Breast epithelium (tissue), 4 donors: ENCODE results near the gene ACACB. TPM values are rescaled to one million over a fixed set of nuclear protein-coding genes. Genes with fewer than 3 reads are reported as not detected.

Source experiments
- DNase-seq, 2 donors: peaks; one replicate each; pipeline ENCODE4 v3.0.0-alpha.2; 2019; ENCODE audit warnings: low spot score in 2 of 2
- H3K27ac ChIP-seq, 2 donors: fragments of 200-600 bp; sonication (generic) in 1 of 2; one replicate each; pipeline ENCODE4 v1.5.1; 2016 to 2019; ENCODE audit warnings: mild to moderate bottlenecking in 1 of 2
- H3K27me3 ChIP-seq, 2 donors: fragments of 200-600 bp; sonication (generic) in 1 of 2; one replicate each; pipeline versions ENCODE4 v1.5.1 to v1.6.0; 2017 to 2019; ENCODE audit warnings: control low read depth in 1 of 2, mild to moderate bottlenecking in 1 of 2
- H3K36me3 ChIP-seq: fragments of 200-600 bp; one replicate; pipeline ENCODE4 v1.5.1; 2019
- H3K4me1 ChIP-seq, 2 donors: fragments of 200-600 bp; sonication (generic); one replicate each; pipeline ENCODE4 v1.5.1; 2016 to 2019; ENCODE audit warnings: control low read depth in 1 of 2
- H3K4me3 ChIP-seq, 3 donors: fragments of 200-600 bp; sonication (generic); 1 replicate in 2 of 3; 2 replicates in 1 of 3; pipeline ENCODE4 v1.5.1; 2016 to 2019; ENCODE audit warnings: mild to moderate bottlenecking in 3 of 3, moderate library complexity in 2 of 3
- H3K9me3 ChIP-seq, 2 donors: fragments of 200-600 bp; sonication (generic) in 1 of 2; one replicate each; pipeline ENCODE4 v1.5.1; 2016 to 2019; ENCODE audit warnings: control low read depth in 1 of 2
- CTCF ChIP-seq, 3 donors: fragments of 450-650 bp; IDR thresholded peaks; one replicate each; pipeline ENCODE4 v1.5.1; 2016 to 2017; ENCODE audit warnings: antibody characterized with exemption in 3 of 3, mild to moderate bottlenecking in 3 of 3, moderate library complexity in 3 of 3
- POLR2A ChIP-seq: fragments of 450-650 bp; IDR thresholded peaks from one replicate; pipeline ENCODE4 v1.6.1; 2016; ENCODE audit warnings: antibody characterized with exemption, mild to moderate bottlenecking, moderate library complexity
- POLR2AphosphoS5 ChIP-seq, 3 donors: sonication (generic); formaldehyde crosslinking; IDR thresholded peaks; one replicate each; pipeline ENCODE4 v1.6.1; 2017; ENCODE audit warnings: antibody characterized with exemption in 3 of 3
- intact Hi-C: fragments of 100-400 bp; cut with DNase I; formaldehyde crosslinking; loops from one replicate; pipeline ENCODE4 v1.15.1; 2023; ENCODE audit warnings: low total_unique reads
- total RNA-seq, 3 donors: library from RNA; depleted of rRNA; stranded (reverse); fragments of >200 nt; gene quantifications; one replicate each; pipeline ENCODE4 v1.1.0, GENCODE V29; 2016

The ACACB gene
- total RNA-seq, 3 donors from 2014 or later, result 223 to 957 (median 301) TPM

GRCh38 chr12:109085590-109085989 is 30.8 kb upstream of the ACACB start:
- no peaks in the 10 kb centered on the region for H3K27me3 ChIP-seq
- no peak for DNase-seq
- H3K4me3 ChIP-seq, result no peak overlapping the region
- no peak overlapping the region for H3K27ac ChIP-seq
- intact Hi-C loops, result no loop called here
- no peaks in the 10 kb centered on the region for H3K36me3 ChIP-seq
- no peak for TF ChIP-seq POLR2AphosphoS5 (IDR thresholded peaks at IDR 0.05)
- TF ChIP-seq CTCF (IDR thresholded peaks at IDR 0.05), result no peak
- no peak for TF ChIP-seq POLR2A
- no peaks in the 10 kb centered on the region for H3K9me3 ChIP-seq
- H3K4me1 ChIP-seq, result no peaks in the 10 kb centered on the region

GRCh38 chr12:109087250-109087649 is 29.1 kb upstream of the ACACB start:
- H3K9me3 ChIP-seq, result no peaks in the 10 kb centered on the region
- no peaks in the 10 kb centered on the region for H3K36me3 ChIP-seq
- TF ChIP-seq POLR2A (no peak), POLR2AphosphoS5 (IDR thresholded peaks at IDR 0.05) (no peak), CTCF (IDR thresholded peaks at IDR 0.05) (no peak)
- no peak overlapping the region for H3K27ac ChIP-seq
- H3K4me1 ChIP-seq, result peaks cover 0 to 7% of the 10 kb centered on the region in 2 donors
- intact Hi-C loops, result no loop called here
- no peak for DNase-seq
- no peaks in the 10 kb centered on the region for H3K27me3 ChIP-seq
- no peak overlapping the region for H3K4me3 ChIP-seq

GRCh38 chr12:109088818-109089217 is 27.6 kb upstream of the ACACB start:
- Histone ChIP-seq H3K27ac (no peak overlapping the region), H3K4me1 (peaks cover 0 to 11% of the 10 kb centered on the region in 2 donors), H3K36me3 (no peaks in the 10 kb centered on the region), H3K4me3 (no peak overlapping the region), H3K9me3 (no peaks in the 10 kb centered on the region), H3K27me3 (no peaks in the 10 kb centered on the region)
- DNase-seq, result no peak
- TF ChIP-seq POLR2A (no peak), POLR2AphosphoS5 (IDR thresholded peaks at IDR 0.05) (no peak), CTCF (IDR thresholded peaks at IDR 0.05) (no peak)
- intact Hi-C loops, result no loop called here

GRCh38 chr12:109089683-109090082 is 26.7 kb upstream of the ACACB start:
- DNase-seq, result no peak
- intact Hi-C loops, result loop anchor here (5.0 kb wide), 1 partner anchor 527 kb away; the partner anchor contains the start of genes ISCU and SART3
- no peaks in the 10 kb centered on the region for H3K36me3 ChIP-seq
- no peak overlapping the region for H3K4me3 ChIP-seq
- TF ChIP-seq POLR2A, result no peak
- no peak for TF ChIP-seq CTCF (IDR thresholded peaks at IDR 0.05)
- no peak for TF ChIP-seq POLR2AphosphoS5 (IDR thresholded peaks at IDR 0.05)
- H3K27ac ChIP-seq, result no peak overlapping the region
- no peaks in the 10 kb centered on the region for H3K27me3 ChIP-seq
- H3K9me3 ChIP-seq, result no peaks in the 10 kb centered on the region
- H3K4me1 ChIP-seq, result peaks cover 0 to 11% of the 10 kb centered on the region in 2 donors

GRCh38 chr12:109092497-109093021 is 23.8 kb upstream of the ACACB start:
- TF ChIP-seq POLR2AphosphoS5 (IDR thresholded peaks at IDR 0.05) (no peak), POLR2A (no peak), CTCF (IDR thresholded peaks at IDR 0.05) (no peak)
- intact Hi-C loops, result loop anchor here (5.0 kb wide), 1 partner anchor 530 kb away; the partner anchor contains the start of genes ISCU and SART3
- Histone ChIP-seq H3K27me3 (no peaks in the 10 kb centered on the region), H3K9me3 (no peaks in the 10 kb centered on the region), H3K36me3 (no peaks in the 10 kb centered on the region), H3K4me1 (peaks cover 4 to 14% of the 10 kb centered on the region in 2 donors), H3K4me3 (peak overlapping the region; percentile 51 to 72 (median 63)), H3K27ac (peak overlapping the region; percentile 73 to 85)
- no peak for DNase-seq
